Measurements from ENCODE around the gene BMPER. TPM values are rescaled to one million over a fixed set of nuclear protein-coding genes. Genes with fewer than 3 reads are reported as not detected.

Gene BMPER
- total RNA-seq, 1 donor from 2014 or later: not detected

- ChIA-PET POLR2A (no interaction called here), CTCF (no interaction called here)
- Mint-ChIP-seq H3K27me3 (no peaks in the 10 kb centered on the region), H3K9me3 (peaks cover 2% of the 10 kb centered on the region), H3K4me3 (no peak overlapping the region), H3K27ac (no peak overlapping the region), H3K36me3 (ENCODE audit: low read depth) (no peaks in the 10 kb centered on the region), H3K4me1 (no peaks in the 10 kb centered on the region)
- ATAC-seq (ENCODE audit: low read depth) (no peak), DNase-seq (no peak)
- intact Hi-C loops (cut with micrococcal nuclease): no loop called here
- no peak for TF ChIP-seq CTCF (IDR thresholded peaks at IDR 0.05)
Measured at GRCh38 chr7:34091321-34091917, 186.1 kb downstream of the BMPER start.

- H3K27ac Mint-ChIP-seq: no peak overlapping the region
- intact Hi-C loops (cut with micrococcal nuclease): no loop called here
- no peak for TF ChIP-seq CTCF (IDR thresholded peaks at IDR 0.05)
- ATAC-seq (ENCODE audit: low read depth): no peak
- peaks cover 2% of the 10 kb centered on the region for H3K9me3 Mint-ChIP-seq
- no peaks in the 10 kb centered on the region for H3K4me1 Mint-ChIP-seq
- no peak overlapping the region for H3K4me3 Mint-ChIP-seq
- no peaks in the 10 kb centered on the region for H3K27me3 Mint-ChIP-seq
- no peak for DNase-seq
- H3K36me3 Mint-ChIP-seq (ENCODE audit: low read depth): no peaks in the 10 kb centered on the region
- POLR2A ChIA-PET: no interaction called here
- CTCF ChIA-PET: no interaction called here
Measured at GRCh38 chr7:34093276-34093675, 187.9 kb downstream of the BMPER start.

GRCh38 chr7:34096198-34096651 is 190.9 kb downstream of the BMPER start:
- no peak for DNase-seq
- H3K4me3 Mint-ChIP-seq: no peak overlapping the region
- H3K27me3 Mint-ChIP-seq: no peaks in the 10 kb centered on the region
- H3K4me1 Mint-ChIP-seq: no peaks in the 10 kb centered on the region
- H3K27ac Mint-ChIP-seq: no peak overlapping the region
- intact Hi-C loops (cut with micrococcal nuclease): no loop called here
- TF ChIP-seq CTCF (IDR thresholded peaks at IDR 0.05): no peak
- ATAC-seq (ENCODE audit: low read depth): no peak
- POLR2A ChIA-PET: no interaction called here
- CTCF ChIA-PET: no interaction called here
- peaks cover 2% of the 10 kb centered on the region for H3K9me3 Mint-ChIP-seq
- H3K36me3 Mint-ChIP-seq (ENCODE audit: low read depth): no peaks in the 10 kb centered on the region

GRCh38 chr7:34096777-34097176 is 191.4 kb downstream of the BMPER start:
- Mint-ChIP-seq H3K27me3 (no peaks in the 10 kb centered on the region), H3K36me3 (ENCODE audit: low read depth) (no peaks in the 10 kb centered on the region), H3K4me3 (no peak overlapping the region), H3K4me1 (no peaks in the 10 kb centered on the region), H3K9me3 (peaks cover 2% of the 10 kb centered on the region), H3K27ac (no peak overlapping the region)
- DNase-seq (no peak), ATAC-seq (ENCODE audit: low read depth) (no peak)
- no peak for TF ChIP-seq CTCF (IDR thresholded peaks at IDR 0.05)
- ChIA-PET CTCF (no interaction called here), POLR2A (no interaction called here)
- intact Hi-C loops (cut with micrococcal nuclease): no loop called here

- no peaks in the 10 kb centered on the region for H3K36me3 Mint-ChIP-seq (ENCODE audit: low read depth)
- H3K27me3 Mint-ChIP-seq: no peaks in the 10 kb centered on the region
- TF ChIP-seq CTCF (IDR thresholded peaks at IDR 0.05): no peak
- H3K9me3 Mint-ChIP-seq: no peaks in the 10 kb centered on the region
- H3K27ac Mint-ChIP-seq: no peak overlapping the region
- H3K4me1 Mint-ChIP-seq: no peaks in the 10 kb centered on the region
- POLR2A ChIA-PET: no interaction called here
- intact Hi-C loops (cut with micrococcal nuclease): no loop called here
- no peak overlapping the region for H3K4me3 Mint-ChIP-seq
- CTCF ChIA-PET: no interaction called here
- DNase-seq (no peak), ATAC-seq (ENCODE audit: low read depth) (no peak)
Measured at GRCh38 chr7:34100661-34101060, 195.3 kb downstream of the BMPER start.

All from activated B cell treated with CpG ODN at 0.5 μM for 24 hours (primary cell).